Astrocyte of the spinal cord (primary cell): ENCODE measurements around the gene GGT7.

Source experiments
- DNase-seq: peaks from one replicate; pipeline ENCODE4 v3.0.0; 2011; ENCODE audit warnings: low read depth, low spot score
- H3K4me3 ChIP-seq: 2 replicates; pipeline ENCODE4 v1.5.1; 2011; ENCODE audit warnings: low read depth, mild to moderate bottlenecking, low read length, moderate library complexity
- in situ Hi-C: cut with HindIII; loops from 2 replicates; pipeline ENCODE4 v1.10.0; 2017; ENCODE audit warnings: low sequenced_read_pairs
- TF ChIP-seq, protein P1 (sequence below): IDR thresholded peaks from 2 replicates; pipeline ENCODE4 v1.5.1; 2012; ENCODE audit warnings: low read depth, mild to moderate bottlenecking, low read length, inconsistent platforms

The GGT7 gene

DNA sequence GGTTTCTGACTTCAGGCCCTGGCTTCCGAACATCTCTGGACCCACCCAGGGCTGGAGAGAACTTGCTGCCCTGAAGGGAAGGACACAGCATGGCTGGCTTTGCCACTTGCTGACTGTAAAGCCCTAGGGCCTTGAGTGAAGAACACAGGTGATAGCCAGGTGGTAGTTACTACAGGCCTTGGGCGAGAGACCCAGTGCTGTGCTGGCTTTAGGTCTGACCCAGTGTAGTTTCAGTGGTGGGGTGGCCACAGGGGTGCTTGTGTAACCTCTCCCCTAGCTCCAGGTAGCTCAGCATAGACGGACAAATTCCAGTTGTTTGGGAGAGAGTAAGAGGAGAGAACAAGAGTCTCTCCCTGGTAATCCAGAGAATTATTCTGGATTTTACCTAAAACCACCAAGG lies 74.3 kb downstream of the GGT7 start:
- DNase-seq, result no peak
- TF ChIP-seq, protein P1, sequence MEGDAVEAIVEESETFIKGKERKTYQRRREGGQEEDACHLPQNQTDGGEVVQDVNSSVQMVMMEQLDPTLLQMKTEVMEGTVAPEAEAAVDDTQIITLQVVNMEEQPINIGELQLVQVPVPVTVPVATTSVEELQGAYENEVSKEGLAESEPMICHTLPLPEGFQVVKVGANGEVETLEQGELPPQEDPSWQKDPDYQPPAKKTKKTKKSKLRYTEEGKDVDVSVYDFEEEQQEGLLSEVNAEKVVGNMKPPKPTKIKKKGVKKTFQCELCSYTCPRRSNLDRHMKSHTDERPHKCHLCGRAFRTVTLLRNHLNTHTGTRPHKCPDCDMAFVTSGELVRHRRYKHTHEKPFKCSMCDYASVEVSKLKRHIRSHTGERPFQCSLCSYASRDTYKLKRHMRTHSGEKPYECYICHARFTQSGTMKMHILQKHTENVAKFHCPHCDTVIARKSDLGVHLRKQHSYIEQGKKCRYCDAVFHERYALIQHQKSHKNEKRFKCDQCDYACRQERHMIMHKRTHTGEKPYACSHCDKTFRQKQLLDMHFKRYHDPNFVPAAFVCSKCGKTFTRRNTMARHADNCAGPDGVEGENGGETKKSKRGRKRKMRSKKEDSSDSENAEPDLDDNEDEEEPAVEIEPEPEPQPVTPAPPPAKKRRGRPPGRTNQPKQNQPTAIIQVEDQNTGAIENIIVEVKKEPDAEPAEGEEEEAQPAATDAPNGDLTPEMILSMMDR, result no peak
- in situ Hi-C loops, result no loop called here
- H3K4me3 ChIP-seq, result no peak overlapping the region

DNA sequence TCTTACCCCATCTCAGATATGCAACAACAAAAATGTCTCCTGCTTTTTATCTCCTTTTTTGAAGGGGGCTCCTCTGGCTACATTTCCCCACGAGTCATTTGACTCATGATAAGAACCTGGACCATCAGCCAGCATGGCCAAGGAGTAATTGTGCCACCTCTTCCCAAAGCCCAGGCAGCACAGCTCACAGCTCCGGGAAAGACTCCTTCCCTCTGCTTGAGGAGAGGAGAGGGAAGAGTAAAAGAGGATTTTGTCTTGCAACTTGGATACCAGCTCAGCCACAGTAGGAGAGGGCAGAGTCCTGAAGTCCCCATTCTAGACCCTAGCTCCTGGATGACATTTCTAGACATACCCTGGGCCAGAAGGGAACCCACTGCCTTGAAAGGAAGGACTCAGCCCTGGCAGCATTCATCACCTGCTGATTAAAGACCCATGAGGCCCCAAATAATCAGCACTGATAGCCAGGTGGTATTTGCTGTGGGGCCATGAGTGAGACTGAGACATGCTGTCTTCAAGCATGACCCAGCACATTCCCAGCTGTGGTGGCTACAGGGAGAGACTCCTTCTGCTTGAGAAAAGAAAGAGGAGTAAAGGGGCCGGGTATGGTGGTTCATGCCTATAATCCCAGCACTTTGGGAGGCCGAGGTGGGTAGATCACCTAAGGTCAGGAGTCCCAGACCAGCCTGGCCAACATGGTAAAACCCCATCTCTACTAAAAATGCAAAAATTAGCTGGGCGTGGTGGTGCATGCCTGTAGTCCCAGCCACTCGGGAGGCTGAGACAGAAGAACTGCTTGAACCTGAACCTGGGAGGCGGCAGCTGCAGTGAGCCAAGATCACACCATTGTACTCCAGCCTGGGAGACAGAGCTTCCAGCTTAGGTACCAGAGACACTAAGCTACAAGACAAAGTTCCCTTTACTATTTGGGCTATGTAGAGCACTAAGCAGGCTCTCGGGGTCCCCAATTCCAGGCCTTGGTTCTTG lies 75.4 kb downstream of the GGT7 start:
- in situ Hi-C loops, result no loop called here
- no peak for DNase-seq
- H3K4me3 ChIP-seq, result no peak overlapping the region
- TF ChIP-seq, protein P1, result no peak
